ENCODE results near the gene PDLIM4.

Gene PDLIM4

DNA sequence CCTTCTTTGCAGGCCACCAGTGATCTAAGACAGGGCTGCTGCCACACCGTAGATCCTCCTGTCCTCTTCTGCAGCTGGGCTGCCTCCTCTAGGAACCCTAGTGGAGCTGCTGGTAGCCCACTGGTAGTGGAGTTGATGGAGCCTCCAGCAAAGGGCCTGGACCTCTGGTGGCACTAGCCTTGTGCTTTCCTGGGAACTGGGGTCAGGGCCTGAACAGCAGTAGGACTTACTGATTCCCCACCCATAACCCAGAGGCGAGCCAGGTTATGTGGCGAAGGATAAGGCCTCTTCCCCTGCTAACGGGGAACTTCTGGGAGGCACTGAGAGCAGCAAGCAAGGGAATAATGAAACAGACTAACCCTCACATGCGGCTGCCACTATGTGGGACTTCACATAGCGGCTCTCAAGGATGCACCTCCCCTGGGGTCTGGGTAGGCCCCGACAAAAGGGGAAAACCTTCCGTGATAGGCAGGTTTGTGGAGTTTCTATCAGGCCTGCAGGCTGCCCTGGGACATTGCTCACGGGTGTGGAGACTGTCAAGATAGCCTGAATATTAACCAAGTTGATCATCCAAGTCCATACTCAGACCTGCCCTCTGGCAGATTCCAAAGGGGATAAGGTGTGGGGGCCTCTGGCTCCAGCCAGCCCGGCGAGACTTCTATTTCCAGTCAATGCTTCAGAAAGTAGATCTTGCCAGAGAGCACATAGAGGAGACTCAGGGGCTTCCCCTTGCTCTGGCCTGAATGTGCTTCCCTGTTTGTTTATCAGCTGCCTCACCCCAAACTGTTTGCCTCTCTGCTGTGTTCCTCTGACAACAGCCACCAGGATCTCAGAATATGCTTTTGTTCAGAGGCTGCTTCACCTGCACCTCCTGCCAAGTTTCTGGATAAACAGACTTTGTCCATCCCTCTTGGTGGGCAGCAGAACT lies 44.1 kb downstream of the PDLIM4 start:
- no peak for DNase-seq (ENCODE audit: low spot score)
- in situ Hi-C loops (cut with MboI; ENCODE audit: low pct_unique_long_range_greater_than_20kb, low sequenced_read_pairs, unreplicated experiment), result no loop called here
- TF ChIP-seq, protein P1, sequence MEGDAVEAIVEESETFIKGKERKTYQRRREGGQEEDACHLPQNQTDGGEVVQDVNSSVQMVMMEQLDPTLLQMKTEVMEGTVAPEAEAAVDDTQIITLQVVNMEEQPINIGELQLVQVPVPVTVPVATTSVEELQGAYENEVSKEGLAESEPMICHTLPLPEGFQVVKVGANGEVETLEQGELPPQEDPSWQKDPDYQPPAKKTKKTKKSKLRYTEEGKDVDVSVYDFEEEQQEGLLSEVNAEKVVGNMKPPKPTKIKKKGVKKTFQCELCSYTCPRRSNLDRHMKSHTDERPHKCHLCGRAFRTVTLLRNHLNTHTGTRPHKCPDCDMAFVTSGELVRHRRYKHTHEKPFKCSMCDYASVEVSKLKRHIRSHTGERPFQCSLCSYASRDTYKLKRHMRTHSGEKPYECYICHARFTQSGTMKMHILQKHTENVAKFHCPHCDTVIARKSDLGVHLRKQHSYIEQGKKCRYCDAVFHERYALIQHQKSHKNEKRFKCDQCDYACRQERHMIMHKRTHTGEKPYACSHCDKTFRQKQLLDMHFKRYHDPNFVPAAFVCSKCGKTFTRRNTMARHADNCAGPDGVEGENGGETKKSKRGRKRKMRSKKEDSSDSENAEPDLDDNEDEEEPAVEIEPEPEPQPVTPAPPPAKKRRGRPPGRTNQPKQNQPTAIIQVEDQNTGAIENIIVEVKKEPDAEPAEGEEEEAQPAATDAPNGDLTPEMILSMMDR (IDR thresholded peaks at IDR 0.05; ENCODE audit: extremely low read depth, insufficient read depth, missing control alignments), result no peak

DNA sequence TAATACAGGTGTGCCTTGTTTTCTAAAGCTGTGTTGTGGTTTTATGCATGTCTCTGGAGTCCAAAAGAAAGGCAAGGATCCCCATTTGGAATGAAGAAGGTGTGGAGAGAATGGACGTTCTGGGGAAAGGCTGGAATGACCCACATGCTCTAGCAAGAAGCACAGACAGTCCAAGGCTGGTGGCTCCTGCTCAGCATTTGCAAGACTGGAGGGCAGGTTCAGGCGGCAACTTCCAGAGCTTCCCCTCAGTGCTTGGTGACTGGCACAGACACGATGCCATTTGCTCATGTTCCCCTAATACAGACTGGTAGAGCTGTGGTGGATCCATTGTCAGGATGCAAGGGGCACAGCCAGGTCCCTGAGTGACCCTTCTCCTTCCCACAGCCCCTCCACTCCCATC lies 44.9 kb downstream of the PDLIM4 start:
- TF ChIP-seq, protein P1 (IDR thresholded peaks at IDR 0.05; ENCODE audit: extremely low read depth, insufficient read depth, missing control alignments), result no peak
- DNase-seq (ENCODE audit: low spot score), result no peak
- in situ Hi-C loops (cut with MboI; ENCODE audit: low pct_unique_long_range_greater_than_20kb, low sequenced_read_pairs, unreplicated experiment), result no loop called here

DNA sequence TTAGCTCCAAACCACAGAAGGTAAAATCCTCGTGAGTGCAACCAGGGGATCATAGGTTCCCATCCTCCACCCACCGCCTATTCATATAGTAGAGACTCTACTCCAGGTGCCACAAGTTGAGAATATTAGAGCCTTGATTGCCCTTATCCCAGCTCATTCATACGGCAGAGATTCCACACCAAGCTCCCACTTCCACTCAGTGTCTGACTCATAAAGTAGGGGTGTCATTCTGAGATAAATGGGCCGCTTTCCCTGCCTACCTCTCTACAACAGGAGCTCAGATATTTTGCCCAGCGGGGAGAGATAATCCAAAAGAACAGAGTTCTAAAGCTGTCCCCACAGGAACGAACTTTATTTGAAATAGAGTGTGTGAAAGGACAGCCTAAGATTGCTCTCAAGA lies 46.1 kb downstream of the PDLIM4 start:
- no peak for DNase-seq (ENCODE audit: low spot score)
- TF ChIP-seq, protein P1 (IDR thresholded peaks at IDR 0.05; ENCODE audit: extremely low read depth, insufficient read depth, missing control alignments), result no peak
- in situ Hi-C loops (cut with MboI; ENCODE audit: low pct_unique_long_range_greater_than_20kb, low sequenced_read_pairs, unreplicated experiment), result no loop called here

DNA sequence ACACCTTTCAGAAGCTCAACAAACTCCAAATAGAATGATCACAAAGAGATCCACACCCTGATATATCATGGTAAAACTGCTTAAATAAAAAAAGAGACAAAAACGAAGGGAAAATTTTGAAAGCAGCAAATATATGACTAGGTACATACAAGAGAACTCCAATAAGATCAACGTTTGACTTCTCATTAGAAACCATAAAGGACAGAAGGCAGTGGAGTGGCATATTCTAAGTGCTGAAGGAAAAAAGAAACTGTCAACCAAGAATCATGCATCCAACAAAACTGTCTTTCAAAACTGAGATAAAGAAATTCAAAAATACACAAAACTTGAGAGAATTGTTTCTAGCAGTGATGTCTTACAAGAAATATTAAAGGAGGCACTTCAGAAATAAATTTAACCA lies 47.9 kb downstream of the PDLIM4 start:
- no peak for DNase-seq (ENCODE audit: low spot score)
- TF ChIP-seq, protein P1 (IDR thresholded peaks at IDR 0.05; ENCODE audit: extremely low read depth, insufficient read depth, missing control alignments), result no peak
- in situ Hi-C loops (cut with MboI; ENCODE audit: low pct_unique_long_range_greater_than_20kb, low sequenced_read_pairs, unreplicated experiment), result no loop called here

DNA sequence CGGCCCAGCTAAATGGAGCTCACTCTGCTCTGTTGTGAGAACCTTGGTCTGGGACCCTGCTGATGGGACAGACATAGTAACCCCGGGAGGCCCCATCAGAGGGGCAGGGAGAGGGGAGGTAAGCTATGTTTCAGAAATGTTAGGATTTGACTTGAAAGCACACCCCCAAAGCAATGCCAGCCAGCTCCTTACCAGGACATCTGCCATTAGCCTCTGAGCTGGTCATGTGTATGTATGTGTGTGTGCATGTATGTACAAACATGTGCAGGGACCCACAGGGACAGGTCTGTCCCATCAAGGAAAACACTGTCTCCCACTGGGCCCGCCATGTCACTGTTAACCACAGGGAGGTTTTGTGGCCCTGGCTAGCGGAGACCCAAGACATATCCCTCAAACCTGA lies 51.2 kb downstream of the PDLIM4 start:
- TF ChIP-seq, protein P1 (IDR thresholded peaks at IDR 0.05; ENCODE audit: extremely low read depth, insufficient read depth, missing control alignments), result no peak
- no peak for DNase-seq (ENCODE audit: low spot score)
- in situ Hi-C loops (cut with MboI; ENCODE audit: low pct_unique_long_range_greater_than_20kb, low sequenced_read_pairs, unreplicated experiment), result no loop called here

DNA sequence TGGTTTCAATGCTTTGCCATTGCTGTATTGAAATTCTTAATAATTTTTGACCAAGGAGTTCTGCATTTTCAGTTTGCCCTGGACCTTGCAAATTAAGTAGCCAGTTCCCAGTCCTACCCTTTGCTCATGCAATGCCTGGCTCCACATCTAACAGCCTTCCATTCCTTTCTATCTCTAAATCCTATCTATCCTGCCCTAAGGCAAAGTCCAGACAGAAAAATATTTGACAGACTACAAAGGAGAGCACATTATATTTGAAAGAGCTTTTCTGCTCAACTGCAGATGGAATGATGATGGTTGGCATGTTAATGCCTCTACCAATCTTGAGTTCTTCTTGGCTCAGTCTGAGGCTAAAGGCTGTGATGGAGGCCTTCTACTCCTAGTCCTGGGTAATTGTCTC lies 52.2 kb downstream of the PDLIM4 start:
- in situ Hi-C loops (cut with MboI; ENCODE audit: low pct_unique_long_range_greater_than_20kb, low sequenced_read_pairs, unreplicated experiment), result no loop called here
- DNase-seq (ENCODE audit: low spot score), result no peak
- TF ChIP-seq, protein P1 (IDR thresholded peaks at IDR 0.05; ENCODE audit: extremely low read depth, insufficient read depth, missing control alignments), result no peak
